Fibroblast of skin of back (primary cell): ENCODE results near the gene CYFIP2.

Experiments
- DNase-seq: peaks from one replicate; pipeline ENCODE4 v3.0.0-alpha.2; 2013

CYFIP2 gene

GRCh38 chr5:157326440-157327005, 60.6 kb downstream of the CYFIP2 start:
- no peak for DNase-seq

GRCh38 chr5:157327771-157328170, 61.8 kb downstream of the CYFIP2 start:
- DNase-seq: no peak

- peak; percentile 83 for DNase-seq
Observed at GRCh38 chr5:157328277-157328912, 62.5 kb downstream of the CYFIP2 start.

DNA sequence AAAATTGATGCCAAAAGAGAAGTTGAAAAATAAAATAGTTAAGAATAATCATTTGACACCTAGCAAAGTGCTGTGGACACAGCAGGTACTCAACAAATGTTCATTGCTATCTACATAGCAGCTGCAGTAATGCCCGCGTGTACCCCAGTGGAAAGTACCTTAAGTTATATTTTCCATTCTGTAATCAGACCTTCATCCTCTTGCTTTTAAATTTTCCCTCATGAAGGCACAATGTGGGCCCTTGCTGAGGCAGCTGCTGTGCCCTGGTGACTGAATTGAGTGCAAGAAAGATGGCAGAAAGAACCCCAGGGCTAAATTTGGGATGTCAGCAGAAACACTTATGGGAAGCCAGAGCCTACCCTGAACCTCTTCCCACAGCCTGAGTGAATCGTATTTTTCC, 65.9 kb downstream of the CYFIP2 start:
- no peak for DNase-seq

DNA sequence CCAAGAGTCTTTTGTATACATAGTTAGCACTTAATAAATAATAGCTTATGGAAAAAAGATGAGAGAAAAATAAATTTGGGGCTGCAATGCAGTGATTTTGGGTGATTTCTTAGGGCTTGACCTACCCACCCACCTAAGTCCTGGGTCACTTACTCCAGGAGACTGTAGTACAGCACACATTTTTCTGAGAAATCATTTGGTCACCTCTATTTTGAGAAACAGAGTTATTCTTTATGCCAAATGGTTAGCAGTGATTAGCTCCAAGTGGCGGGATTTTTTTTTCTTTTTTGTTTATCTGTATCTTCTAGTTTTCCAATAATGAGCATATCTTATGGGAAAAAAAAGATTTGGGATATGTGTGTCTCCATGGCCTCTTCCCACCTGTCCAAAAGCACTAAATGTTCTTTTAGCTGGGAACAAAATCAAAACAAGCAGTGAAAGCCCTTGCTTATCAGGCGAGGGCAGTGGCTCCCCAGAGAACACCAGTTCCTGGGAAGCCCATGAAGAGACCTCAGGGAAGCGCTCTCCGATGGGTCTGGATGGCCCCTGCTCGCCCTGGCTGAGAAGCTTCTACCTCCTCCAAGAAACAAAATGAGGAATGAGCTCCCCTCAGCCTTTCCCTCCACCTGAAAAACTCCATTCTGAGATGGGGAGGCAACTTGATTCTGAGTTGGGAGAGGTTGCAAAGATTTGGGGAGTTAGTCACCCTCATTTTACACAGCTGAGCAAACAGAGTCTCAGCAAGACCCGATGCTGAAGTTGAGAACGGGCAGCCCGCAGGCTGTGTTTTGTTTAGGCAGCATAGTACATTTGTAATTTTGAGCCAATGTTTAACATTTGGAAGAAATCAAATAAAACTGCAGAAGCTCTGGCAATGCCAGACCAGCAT, 69.9 kb downstream of the CYFIP2 start:
- peak; percentile 59 for DNase-seq

GRCh38 chr5:157336423-157336744, 70.5 kb downstream of the CYFIP2 start:
- no peak for DNase-seq

DNA sequence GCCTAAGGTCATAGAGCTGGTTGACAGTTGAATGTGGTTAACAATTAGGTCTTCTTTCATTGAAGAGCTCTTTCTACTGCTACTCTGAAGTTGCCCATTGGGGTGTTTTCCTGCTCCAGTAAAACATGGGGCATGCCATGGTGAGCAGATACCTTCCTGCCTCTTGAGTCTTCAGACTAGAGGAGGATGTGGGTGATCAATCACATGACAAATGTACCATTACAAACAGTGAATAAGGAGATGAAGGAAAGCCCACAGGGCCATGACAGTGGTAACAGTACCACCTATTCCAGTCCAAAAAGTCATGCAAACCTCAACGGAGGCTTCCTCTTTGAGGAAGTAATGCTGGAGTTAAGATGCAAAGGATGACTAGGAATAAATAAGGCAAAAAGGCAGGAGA, 73.5 kb downstream of the CYFIP2 start:
- DNase-seq: no peak

DNA sequence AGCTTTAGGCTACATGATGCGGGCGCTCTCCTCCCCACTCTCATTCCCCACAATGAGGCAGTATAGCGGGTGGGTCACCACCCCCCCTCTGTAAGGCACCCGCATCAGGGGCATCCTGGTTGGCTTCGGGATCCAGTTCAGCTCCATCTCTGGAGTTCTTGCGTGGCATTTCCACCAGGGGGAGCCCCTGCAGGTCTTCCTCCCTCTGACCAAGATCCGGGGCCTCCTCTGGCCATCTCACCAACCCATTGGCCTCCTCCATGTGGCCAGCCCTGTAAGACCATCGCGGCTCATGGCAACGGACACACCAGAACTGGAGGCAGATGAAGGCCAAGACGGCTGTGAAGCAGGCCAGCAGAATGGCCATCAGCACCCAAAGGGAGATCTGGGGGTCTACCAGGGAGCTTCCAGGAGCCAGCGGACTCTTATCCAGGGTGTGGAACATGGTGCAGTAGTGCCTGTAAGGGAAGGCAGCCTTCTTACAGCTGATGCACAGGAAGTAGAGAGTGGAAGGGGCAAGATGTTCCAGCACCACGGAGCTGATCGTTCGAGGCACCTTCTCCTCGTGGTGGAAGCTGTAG, 77.0 kb downstream of the CYFIP2 start:
- DNase-seq: peak; percentile 40

DNA sequence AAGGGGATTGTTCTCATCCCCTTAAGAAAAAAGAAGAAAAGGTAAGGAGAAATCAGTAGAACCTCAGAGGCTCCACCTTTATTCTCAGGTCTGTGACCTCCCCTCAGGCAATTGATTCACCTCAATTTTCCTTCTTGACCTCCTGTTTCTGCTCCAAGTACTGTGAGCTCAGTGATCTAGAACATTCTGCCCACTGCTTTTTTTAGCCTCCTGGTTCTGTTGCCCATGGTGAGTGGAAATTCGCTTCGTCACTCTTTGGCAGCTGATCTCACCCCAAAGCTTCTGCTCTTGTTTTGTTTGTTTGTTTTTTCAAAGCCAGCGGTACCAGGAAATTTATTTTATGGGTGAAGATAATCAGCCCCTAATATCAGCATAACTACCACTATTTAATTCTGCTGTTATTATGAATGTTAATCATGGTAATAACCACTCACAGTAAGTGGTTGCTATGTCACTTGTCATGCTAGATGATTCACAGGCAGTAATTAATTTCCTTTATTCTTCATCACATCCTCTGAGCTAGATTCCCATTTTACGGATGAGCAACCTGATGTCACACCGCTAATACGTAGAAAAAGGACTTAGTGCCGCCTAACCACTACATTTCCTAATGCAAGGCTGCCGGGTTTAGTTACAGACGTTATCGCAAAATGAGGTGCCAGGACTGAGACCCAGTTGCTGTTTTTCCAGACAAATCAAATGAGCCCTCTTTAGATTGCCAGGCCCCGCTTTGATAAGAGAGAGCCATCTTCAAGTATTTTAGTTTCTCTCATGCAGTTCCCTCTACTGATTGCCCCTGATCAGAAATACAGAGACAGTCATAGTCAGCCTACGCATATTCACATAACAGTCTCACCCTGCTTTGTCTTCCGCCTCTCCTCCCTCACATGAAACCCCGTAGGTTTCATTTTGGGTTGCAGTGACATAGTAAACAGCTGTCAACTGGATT, 78.2 kb downstream of the CYFIP2 start:
- no peak for DNase-seq

DNA sequence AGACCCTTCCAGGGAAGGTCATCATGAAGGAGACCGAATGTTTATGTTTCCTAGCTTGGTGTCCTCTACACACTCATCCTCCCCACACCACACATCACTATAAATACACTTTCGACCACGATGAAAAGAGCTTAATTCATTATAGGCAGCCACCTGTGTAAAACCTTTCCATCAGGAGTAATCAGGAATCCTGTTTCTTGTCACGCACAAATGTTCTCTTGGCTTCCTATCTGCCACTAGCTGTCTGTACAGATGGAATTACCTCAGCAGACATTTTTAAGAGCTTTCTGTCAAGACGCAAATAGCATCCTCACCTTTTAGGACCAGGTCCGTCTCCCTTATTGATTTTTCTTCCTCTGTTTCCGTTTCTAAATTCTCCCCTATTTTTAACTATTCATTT, 79.1 kb downstream of the CYFIP2 start:
- DNase-seq: no peak

DNA sequence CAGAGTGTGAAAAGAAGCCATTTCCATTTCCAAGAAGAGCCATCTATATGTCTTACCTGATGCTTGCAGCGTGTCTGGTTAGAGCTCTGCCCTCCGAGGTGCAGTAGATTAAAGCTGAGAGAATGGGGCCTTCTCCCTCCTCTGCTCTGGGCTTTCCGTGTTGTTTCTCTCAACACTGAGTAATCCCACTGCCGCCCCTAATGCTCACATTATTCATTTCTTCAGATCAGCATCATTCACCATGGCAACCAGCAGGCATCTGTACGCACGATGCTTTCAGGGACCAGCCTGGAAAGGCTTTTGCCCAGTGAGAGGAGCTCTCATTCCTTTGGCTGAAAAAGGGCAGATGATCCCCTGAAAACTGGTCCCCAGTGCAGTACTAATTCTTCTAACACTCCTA, 79.6 kb downstream of the CYFIP2 start:
- DNase-seq: no peak

GRCh38 chr5:157347301-157348048, 81.6 kb downstream of the CYFIP2 start:
- DNase-seq: no peak

DNA sequence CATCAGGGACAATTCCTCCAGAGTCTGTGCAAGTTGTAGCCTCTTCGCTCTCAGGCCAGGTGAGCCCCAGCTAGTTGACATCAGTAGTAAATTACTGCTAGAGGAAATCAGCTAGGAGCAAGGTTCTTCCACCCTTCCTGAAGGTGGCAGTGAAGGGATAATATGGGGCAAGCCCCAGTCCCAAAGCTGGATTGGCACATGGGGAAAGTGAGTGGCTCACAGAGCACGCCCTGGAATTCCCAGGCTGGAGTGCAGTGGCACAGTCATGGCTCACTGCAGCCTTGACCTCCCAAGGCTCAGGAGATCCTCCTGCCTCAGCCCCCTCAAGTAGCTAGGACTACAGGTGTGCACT, 82.1 kb downstream of the CYFIP2 start:
- DNase-seq: no peak

DNA sequence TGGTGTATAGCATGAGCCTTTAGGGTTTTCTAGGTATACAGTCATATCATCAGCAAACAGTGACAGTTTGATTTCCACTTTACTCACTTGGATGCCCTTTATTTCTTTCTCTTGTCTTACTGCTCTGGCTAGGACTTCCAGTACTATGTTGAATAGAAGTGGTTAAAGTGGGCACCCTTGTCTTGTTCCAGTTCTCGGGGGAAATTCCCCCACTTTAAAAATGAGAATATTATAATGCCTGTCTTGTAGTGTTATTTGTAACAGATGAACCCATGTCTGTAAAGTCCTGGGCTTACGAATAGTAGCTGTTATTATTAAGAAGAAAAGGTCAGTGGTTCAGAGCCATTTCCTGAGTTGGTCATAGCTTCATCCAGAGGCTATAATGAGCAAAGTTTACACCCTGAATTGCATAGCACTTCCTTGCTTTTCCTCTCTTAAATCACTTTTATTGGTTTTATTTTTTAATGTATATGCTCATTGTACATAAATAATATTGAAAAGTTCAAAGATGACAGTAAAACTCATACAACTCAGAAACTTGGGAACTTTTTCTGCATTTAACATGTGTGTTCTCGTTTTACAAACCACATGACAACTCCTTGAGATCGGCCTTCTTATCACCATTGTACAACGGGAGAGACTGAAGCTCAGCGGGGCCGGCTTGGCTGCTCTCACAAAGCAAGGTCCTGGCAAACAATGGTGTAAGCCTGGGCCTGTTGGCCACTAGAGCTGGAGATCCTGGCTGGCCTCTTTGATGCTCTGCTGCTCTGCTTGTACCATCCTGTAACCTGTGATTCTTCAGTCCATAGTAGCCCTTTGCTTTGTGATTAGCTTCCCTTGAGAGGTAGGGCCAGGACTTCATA, 85.2 kb downstream of the CYFIP2 start:
- DNase-seq: no peak

DNA sequence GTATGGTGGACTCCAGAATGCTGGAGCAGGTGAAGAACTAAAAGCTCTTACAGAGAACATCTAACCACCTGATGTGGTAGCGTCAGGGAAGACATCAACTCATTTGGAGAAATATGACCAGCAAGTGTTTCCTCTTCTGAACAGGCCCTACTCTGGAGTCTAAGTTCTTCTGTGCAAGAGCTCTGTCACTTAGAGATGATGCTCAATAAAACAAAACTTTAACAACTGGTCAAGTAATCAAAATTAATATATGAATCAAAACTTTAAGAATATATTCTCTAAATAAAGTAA, 85.8 kb downstream of the CYFIP2 start:
- no peak for DNase-seq

GRCh38 chr5:157352756-157353340, 86.9 kb downstream of the CYFIP2 start:
- no peak for DNase-seq

- no peak for DNase-seq
Observed at GRCh38 chr5:157354800-157355199, 88.9 kb downstream of the CYFIP2 start.

GRCh38 chr5:157356576-157356975, 90.7 kb downstream of the CYFIP2 start:
- DNase-seq: no peak

DNA sequence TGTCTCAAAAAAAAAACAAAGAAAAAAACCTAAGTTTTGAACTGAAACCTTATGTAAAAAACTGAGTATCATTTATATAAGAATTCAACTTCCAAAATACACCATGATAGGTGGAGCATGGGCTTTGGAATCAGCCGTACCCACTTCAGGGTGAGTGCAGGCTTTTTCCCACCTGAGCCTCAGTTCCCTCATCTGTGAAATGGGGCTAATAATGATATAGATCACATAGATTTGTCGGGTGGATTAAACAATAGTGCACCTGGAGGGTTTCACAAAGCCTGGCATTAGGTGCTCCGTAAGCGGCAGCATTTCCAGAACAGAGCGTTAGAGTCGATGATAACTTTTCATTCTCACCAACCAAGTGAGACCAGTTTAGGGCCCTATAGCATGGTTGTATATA, 91.9 kb downstream of the CYFIP2 start:
- DNase-seq: no peak

DNA sequence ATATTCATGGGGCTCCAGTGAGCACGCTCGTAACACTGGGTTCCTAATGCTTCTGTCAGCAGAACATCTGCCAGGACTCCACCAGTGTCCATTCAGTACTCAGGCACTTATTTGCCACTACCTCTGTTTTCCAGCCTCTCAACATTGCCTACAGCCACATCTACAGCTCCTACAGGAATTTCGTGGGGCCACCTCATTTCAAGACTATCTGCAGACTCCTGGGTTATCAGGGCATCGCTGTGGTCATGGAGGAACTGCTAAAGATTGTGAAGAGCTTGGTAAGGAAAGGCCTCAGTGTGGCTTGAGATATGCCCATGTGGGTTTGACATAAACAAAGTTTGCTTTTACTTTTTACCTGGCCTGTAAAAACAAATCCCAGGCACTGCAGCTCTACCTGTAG, 92.9 kb downstream of the CYFIP2 start:
- no peak for DNase-seq
